ENCODE measurements around the gene HDAC9.
"Not testable (repeated sequence)": the region's sequence is repeated elsewhere in the genome, so short reads cannot be mapped to it uniquely, and the experiment has no call there.

The HDAC9 gene

DNA sequence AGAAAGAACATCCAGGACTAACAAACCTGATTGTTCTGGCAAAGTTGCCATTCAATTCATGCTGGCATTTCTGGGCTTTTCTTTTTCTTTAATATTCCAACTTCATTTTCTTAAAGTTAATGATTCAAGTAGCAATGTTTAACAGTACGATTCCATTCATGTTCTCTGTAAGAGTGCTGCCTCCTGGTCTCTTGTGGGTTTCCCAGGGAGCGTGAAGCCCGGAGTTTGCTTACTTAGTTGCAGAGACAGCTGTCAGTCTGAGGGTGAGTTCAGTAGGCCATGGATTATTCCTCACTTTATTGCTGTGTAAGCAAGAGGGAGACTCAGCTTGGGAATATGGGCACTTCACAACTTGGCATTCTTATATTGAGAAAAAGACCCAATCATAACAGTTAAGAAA is 479.7 kb downstream of the HDAC9 start:
- no peaks in the 10 kb centered on the region for H3K27me3 Mint-ChIP-seq
- no peak overlapping the region for H3K4me3 Mint-ChIP-seq
- H3K27ac Mint-ChIP-seq: no peak overlapping the region
- peaks cover 19% of the 10 kb centered on the region for H3K9me3 Mint-ChIP-seq
- H3K4me1 Mint-ChIP-seq: no peaks in the 10 kb centered on the region
- no peaks in the 10 kb centered on the region for H3K36me3 Mint-ChIP-seq (ENCODE audit: low read depth)
- DNase-seq (no peak), ATAC-seq (no peak)

DNA sequence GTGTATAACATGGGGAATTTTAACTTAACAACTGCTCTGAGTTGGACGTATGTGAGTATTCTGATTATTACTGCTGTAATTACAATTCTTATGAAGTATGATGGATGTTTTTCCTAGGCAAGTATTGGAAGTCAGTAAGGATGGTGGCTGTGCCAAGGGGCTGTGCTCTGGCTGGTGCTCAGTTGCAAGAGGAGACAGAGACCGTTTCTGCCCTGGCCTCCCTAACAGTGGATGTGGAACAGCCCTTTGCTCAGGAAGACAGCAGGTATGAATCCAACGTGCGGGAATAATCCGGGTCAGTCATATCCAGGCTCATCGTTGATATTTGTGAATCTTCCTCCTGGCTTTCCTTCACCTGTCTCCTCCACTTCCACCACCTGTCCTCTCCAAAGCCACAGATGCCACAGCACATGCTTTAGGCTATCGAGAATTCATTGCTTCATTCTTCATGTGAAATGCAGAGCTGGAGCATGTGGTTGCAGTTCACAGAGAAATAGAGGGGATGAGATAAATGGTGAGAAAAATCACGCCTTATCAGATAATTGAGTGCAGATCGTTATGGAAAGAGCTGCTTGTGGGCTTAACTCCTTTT is 480.2 kb downstream of the HDAC9 start:
- Mint-ChIP-seq H3K36me3 (ENCODE audit: low read depth) (no peaks in the 10 kb centered on the region), H3K4me3 (no peak overlapping the region), H3K4me1 (no peaks in the 10 kb centered on the region), H3K27ac (no peak overlapping the region), H3K9me3 (peaks cover 19% of the 10 kb centered on the region), H3K27me3 (no peaks in the 10 kb centered on the region)
- DNase-seq (no peak), ATAC-seq (no peak)

DNA sequence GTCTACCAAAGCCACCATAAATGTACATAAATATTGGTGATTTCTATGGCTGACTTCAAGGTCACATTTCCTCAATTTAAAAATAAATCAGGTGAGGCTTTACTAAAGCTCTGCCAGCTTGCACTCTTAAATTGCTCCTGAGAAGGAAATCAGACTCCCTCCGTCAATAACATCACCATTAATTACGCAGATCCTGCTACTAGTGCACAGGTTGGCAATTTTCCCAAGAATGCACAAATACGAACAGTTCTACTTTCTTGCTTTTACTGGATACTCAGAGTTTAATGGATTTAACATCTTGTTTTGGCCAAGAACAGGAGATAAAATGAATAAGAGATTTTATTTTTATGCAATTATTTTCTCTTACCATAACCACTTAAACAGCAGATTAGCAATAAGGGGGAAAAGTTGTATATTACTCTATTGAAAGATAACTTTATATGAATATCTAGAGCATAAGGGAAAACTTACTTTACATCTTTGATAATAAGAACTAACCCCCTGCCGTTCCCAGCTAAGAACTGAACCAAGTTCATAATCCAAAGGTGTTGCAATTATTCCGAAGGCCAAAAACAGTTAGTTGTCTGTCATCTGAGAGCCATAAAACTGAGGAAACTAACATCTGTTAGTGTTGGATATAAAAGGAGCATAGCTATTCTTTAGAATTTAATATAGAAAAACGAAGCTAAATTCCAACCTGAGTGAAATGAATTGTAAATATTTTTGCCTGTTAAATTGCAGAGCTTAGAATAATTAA is 481.3 kb downstream of the HDAC9 start:
- H3K27ac Mint-ChIP-seq: no peak overlapping the region
- no peak for ATAC-seq
- DNase-seq: no peak
- H3K9me3 Mint-ChIP-seq: peaks cover 23% of the 10 kb centered on the region
- no peaks in the 10 kb centered on the region for H3K27me3 Mint-ChIP-seq
- no peaks in the 10 kb centered on the region for H3K36me3 Mint-ChIP-seq (ENCODE audit: low read depth)
- no peak overlapping the region for H3K4me3 Mint-ChIP-seq
- no peaks in the 10 kb centered on the region for H3K4me1 Mint-ChIP-seq

DNA sequence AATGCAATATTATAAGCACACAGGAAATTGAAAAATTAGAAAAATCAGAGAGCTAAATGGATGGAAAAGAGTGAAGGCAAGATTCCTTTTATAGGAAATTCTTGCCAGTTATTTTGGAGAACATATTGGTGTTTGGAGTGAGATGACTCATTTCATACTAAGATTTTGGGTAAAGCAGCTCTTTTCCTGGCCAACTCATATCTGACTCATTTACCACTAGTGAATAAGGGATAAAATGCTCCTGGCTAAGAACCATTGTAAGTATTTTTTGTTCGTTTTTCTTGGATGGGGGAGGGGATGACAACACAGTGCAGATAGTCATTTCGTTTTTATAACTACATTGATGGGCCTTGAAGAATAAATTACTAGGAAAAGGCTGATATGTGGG is 482.6 kb downstream of the HDAC9 start:
- H3K4me3 Mint-ChIP-seq: no peak overlapping the region
- ATAC-seq (no peak), DNase-seq (no peak)
- no peaks in the 10 kb centered on the region for H3K27me3 Mint-ChIP-seq
- H3K9me3 Mint-ChIP-seq: peaks cover 34% of the 10 kb centered on the region
- no peaks in the 10 kb centered on the region for H3K4me1 Mint-ChIP-seq
- no peak overlapping the region for H3K27ac Mint-ChIP-seq
- no peaks in the 10 kb centered on the region for H3K36me3 Mint-ChIP-seq (ENCODE audit: low read depth)

DNA sequence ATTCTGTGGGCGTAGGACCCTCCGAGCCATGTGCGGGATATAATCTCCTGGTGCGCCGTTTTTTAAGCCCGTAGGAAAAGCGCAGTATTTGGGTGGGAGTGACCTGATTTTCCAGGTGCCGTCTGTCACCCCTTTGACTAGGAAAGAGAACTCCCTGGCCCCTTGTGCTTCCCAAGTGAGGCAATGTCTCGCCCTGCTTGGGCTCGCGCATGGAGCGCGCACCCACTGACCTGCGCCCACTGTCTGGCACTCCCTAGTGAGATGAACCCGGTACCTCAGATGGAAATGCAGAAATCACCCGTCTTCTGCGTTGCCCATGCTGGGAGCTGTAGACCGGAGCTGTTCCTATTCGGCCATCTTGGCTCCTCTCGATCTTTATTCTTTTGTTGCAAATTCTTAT is 495.2 kb downstream of the HDAC9 start:
- not testable (repeated sequence) for H3K4me3 Mint-ChIP-seq; H3K4me1 Mint-ChIP-seq; H3K27ac Mint-ChIP-seq; H3K36me3 Mint-ChIP-seq (ENCODE audit: low read depth); DNase-seq; ATAC-seq; H3K9me3 Mint-ChIP-seq; H3K27me3 Mint-ChIP-seq

DNA sequence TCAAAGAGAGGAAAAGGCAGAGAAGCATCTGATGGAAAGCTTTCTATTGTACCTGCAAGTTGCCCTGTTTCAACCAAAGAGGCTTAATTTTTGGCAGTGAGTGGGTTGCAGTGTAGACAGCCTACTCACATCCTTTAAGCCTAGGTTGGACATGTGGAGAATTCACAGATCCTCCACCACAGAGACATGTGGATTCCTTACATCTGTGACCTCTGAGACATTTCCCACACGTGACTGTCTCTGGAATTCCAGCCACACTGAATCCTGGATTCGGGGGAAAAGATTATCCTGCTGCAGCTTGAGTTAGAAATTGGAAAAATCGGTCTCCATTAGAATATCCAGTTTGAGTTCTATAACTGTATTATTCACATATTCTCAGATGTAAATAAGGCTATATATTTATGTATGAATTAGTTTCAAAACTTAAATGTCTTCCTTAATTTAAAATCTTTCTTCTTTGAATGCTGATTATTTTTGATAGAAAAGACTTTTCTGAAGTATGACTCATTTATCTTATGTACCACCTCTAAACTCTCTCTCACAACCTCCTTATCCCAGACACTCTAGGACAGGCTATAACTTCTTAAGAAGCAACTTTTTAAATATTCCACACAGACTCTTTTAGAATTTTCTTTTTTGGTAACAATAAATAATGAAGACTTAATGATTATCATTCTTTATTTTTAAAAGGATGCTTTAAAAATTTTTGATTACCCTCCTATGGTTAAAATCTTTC is 498.6 kb downstream of the HDAC9 start:
- Mint-ChIP-seq H3K36me3 (ENCODE audit: low read depth) (no peaks in the 10 kb centered on the region), H3K27ac (no peak overlapping the region), H3K4me3 (no peak overlapping the region), H3K4me1 (no peaks in the 10 kb centered on the region), H3K27me3 (no peaks in the 10 kb centered on the region), H3K9me3 (no peaks in the 10 kb centered on the region)
- DNase-seq (no peak), ATAC-seq (no peak)

DNA sequence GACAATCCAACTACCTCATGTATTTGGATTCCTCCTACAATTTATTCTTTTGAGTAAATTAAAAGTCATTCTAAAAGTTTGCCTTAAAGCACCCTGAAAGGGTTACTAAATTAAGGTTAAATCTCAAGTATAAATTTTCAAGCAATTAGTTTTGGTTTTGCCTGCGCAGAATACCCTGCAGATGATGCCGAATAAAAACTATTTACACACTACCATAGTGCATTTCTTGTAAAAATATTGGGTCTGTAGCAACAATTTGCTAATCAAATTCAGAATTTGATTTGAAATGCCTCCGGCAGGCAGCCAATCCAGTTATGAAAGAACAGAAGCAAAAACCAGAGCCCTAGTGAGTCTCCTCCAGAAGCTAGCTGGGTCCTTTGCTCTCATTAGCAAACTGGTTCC is 499.7 kb downstream of the HDAC9 start:
- no peaks in the 10 kb centered on the region for H3K36me3 Mint-ChIP-seq (ENCODE audit: low read depth)
- H3K9me3 Mint-ChIP-seq: no peaks in the 10 kb centered on the region
- no peaks in the 10 kb centered on the region for H3K4me1 Mint-ChIP-seq

DNA sequence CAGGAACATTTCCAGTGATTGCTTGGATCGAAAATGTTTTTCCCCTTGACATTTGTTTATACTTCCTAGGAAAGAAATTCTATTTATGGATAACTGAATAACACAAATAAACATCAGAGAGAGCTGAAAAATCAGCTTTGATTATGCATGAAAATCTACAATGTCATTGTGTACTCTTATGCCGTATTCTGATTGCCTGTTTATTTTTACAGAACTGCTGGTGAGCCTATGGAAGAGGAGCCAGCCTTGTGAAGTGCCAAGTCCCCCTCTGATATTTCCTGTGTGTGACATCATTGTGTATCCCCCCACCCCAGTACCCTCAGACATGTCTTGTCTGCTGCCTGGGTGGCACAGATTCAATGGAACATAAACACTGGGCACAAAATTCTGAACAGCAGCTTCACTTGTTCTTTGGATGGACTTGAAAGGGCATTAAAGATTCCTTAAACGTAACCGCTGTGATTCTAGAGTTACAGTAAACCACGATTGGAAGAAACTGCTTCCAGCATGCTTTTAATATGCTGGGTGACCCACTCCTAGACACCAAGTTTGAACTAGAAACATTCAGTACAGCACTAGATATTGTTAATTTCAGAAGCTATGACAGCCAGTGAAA is 500.4 kb downstream of the HDAC9 start:
- Mint-ChIP-seq H3K4me1 (no peaks in the 10 kb centered on the region), H3K27ac (no peak overlapping the region), H3K36me3 (ENCODE audit: low read depth) (no peaks in the 10 kb centered on the region), H3K27me3 (no peaks in the 10 kb centered on the region), H3K4me3 (no peak overlapping the region), H3K9me3 (no peaks in the 10 kb centered on the region)
- DNase-seq (no peak), ATAC-seq (no peak)

More for the DNA sequence above, 499.7 kb downstream of the HDAC9 start:
- Mint-ChIP-seq H3K27me3 (no peaks in the 10 kb centered on the region), H3K27ac (no peak overlapping the region), H3K4me3 (no peak overlapping the region)
- no peak for DNase-seq
- ATAC-seq: no peak

DNA sequence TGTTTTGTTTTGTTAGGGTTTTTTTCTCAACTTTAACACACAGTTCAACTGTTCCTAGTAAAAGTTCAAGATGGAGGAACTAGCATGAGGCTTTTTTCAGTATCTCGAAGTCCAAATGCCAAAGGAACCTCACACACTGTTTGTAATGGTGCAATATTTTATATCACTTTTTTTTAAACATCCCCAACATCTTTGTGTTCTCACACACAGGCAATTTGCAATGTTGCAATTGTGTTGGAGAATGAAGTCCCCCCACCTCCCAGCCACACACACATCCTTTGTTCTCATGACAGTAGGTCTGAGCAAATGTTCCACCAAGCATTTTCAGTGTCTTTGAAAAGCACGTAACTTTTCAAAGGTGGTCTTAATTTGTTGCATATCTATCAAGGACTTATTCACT is 501.0 kb downstream of the HDAC9 start:
- no peak overlapping the region for H3K4me3 Mint-ChIP-seq
- H3K9me3 Mint-ChIP-seq: no peaks in the 10 kb centered on the region
- H3K4me1 Mint-ChIP-seq: no peaks in the 10 kb centered on the region
- H3K27me3 Mint-ChIP-seq: no peaks in the 10 kb centered on the region
- H3K27ac Mint-ChIP-seq: no peak overlapping the region
- DNase-seq (no peak), ATAC-seq (no peak)
- H3K36me3 Mint-ChIP-seq (ENCODE audit: low read depth): no peaks in the 10 kb centered on the region

DNA sequence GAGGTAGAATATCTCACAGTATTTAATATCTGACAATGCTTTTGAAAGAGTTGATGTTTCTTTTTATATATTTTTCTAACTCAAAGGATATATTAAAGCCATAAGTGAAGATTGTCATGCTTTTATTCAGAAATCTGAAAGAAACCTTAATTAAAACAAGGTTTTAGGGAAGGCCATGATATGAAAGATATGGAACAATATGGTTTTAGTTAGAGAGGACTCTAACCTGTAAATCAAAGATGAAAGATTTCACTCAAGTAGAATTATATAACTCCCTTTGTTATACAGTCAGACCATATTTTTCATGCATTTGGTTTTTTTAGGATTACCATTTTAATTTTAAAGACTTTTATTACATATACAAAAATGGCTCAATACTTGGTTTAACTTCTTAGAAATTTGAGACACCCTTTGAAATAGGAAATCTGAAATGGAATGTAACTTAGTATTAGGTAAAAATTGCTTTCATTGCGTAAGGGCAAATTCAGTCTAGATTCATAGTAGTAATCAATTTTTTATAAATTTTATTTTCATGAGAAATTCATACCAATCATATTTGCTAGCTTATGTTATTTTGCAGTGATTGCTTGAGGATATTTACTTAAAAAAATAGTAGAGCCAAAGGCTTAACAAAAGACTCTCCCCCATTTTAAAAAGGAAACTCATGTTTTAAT is 502.1 kb downstream of the HDAC9 start:
- Mint-ChIP-seq H3K4me1 (no peaks in the 10 kb centered on the region), H3K9me3 (no peaks in the 10 kb centered on the region), H3K4me3 (no peak overlapping the region), H3K27me3 (no peaks in the 10 kb centered on the region), H3K36me3 (ENCODE audit: low read depth) (no peaks in the 10 kb centered on the region), H3K27ac (no peak overlapping the region)
- DNase-seq (no peak), ATAC-seq (no peak)

DNA sequence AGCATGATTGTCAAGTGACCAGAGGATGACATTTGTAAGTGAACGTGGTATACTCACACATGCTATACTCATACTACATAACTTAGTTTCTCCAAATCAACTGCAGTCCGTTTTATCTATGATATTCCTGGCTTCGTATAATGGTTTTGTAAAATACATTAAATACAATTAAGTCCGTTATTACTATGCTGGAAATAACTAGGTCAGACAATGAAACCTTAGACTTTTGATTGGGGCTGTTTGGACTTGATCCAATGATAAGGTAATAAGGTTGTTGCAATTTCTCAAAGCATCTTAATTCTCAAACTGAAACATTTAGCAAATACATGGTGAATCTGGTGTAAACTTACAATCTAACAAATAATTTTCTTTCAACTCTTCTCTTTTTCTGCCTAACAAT is 504.9 kb downstream of the HDAC9 start:
- ATAC-seq (no peak), DNase-seq (no peak)
- no peaks in the 10 kb centered on the region for H3K9me3 Mint-ChIP-seq
- H3K27me3 Mint-ChIP-seq: no peaks in the 10 kb centered on the region
- H3K4me3 Mint-ChIP-seq: no peak overlapping the region
- H3K36me3 Mint-ChIP-seq (ENCODE audit: low read depth): no peaks in the 10 kb centered on the region
- H3K4me1 Mint-ChIP-seq: no peaks in the 10 kb centered on the region
- H3K27ac Mint-ChIP-seq: no peak overlapping the region

DNA sequence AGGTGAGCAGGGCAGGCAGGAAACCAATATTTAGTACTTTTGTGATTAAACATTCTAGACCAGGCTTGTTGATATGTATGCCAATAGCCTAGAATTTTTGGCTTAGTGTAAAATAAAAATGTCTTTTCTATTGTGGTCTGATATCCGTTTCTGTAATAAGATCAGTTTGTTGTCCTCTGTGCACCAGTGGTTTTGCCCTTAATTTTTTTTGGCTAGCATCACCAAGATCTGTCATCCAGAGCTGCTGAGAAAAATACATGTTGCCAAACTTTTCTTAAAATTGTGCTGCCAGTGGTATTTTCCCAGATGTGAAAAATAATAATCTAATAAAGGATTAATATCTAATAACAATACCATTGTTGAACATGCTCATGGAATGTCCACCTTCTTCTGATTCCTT is 506.3 kb downstream of the HDAC9 start:
- Mint-ChIP-seq H3K4me1 (no peaks in the 10 kb centered on the region), H3K9me3 (no peaks in the 10 kb centered on the region)
- DNase-seq: no peak

DNA sequence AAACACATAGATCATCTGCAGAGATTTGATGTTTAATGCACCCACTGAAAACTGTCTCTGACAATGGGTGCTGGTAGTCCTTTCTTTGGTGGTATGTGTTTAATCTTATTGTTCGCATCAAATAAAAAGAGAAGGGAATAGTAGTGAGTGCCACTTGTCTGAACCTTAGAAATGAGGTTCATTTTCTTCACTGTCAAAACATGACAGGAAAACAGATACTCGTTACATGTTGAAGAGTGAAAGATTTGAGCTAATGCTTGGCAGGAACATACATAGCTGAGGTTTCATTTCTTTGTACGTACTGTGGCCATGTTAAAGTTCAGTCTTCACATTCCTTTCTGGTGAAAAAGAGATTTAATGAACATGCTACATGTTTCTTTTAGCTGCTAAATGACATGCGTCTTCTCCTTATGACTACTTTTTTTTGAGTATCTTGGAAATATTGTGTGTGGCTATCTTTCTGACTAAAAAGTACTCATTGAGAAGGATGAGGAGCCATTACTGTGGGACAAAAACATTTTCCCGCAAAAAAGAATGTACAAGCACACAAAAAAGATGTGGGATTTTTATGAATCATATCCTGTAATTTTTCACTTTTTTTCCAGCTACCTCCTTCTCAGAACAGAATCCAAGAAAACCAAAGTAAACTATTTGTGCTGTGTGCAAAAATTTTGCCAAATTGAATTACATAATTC is 513.8 kb downstream of the HDAC9 start:
- DNase-seq (no peak), ATAC-seq (no peak)
- no peaks in the 10 kb centered on the region for H3K36me3 Mint-ChIP-seq (ENCODE audit: low read depth)
- H3K27ac Mint-ChIP-seq: no peak overlapping the region
- H3K4me3 Mint-ChIP-seq: no peak overlapping the region
- H3K9me3 Mint-ChIP-seq: no peaks in the 10 kb centered on the region
- no peaks in the 10 kb centered on the region for H3K27me3 Mint-ChIP-seq
- no peaks in the 10 kb centered on the region for H3K4me1 Mint-ChIP-seq

More for the DNA sequence above, 506.3 kb downstream of the HDAC9 start:
- ATAC-seq: no peak
- no peak overlapping the region for H3K4me3 Mint-ChIP-seq
- H3K27ac Mint-ChIP-seq: no peak overlapping the region
- no peaks in the 10 kb centered on the region for H3K27me3 Mint-ChIP-seq
- H3K36me3 Mint-ChIP-seq (ENCODE audit: low read depth): no peaks in the 10 kb centered on the region

DNA sequence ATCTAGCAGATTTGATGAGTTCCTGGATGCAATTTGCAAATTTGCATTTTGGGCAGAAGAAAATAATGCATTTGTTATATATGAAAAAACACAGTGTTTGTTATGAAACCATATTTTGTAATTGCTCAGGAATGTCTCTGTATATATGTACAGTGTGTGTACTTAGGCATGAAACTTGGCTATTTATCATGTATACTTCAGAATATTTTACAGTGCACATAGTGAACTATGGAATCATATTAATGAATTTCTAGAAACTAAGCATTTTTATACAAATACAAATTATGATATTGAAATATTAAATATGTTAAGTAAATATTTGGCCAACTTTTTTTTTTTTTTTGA is 514.4 kb downstream of the HDAC9 start:
- no peak for ATAC-seq
- Mint-ChIP-seq H3K27ac (no peak overlapping the region), H3K9me3 (no peaks in the 10 kb centered on the region), H3K4me1 (no peaks in the 10 kb centered on the region), H3K4me3 (no peak overlapping the region), H3K36me3 (ENCODE audit: low read depth) (no peaks in the 10 kb centered on the region), H3K27me3 (no peaks in the 10 kb centered on the region)
- no peak for DNase-seq

All from activated naive CD8-positive, alpha-beta T cell treated with anti-CD3 and anti-CD28 coated beads, Interleukin-2, amount 50 U/mL, for 24 hours (primary cell).